HUES64 (cell line): ENCODE results near the gene TAF5L.
"Not testable (repeated sequence)": the region's sequence is repeated elsewhere in the genome, so short reads cannot be mapped to it uniquely, and the experiment has no call there.

ENCODE experiments used
- H3K27ac ChIP-seq: 2 replicates; pipeline ENCODE4 v1.7.0; 2013; ENCODE audit warnings: low read depth, low read length, inconsistent platforms
- H3K27me3 ChIP-seq: 2 replicates; pipeline ENCODE4 v1.6.1; 2013; ENCODE audit warnings: mild to moderate bottlenecking, low read length; ENCODE audit not compliant: insufficient read depth
- H3K36me3 ChIP-seq: 2 replicates; pipeline ENCODE4 v1.6.1; 2013; ENCODE audit warnings: mild to moderate bottlenecking, low read length; ENCODE audit not compliant: insufficient read depth
- H3K4me1 ChIP-seq: 2 replicates; pipeline ENCODE4 v1.6.1; 2013; ENCODE audit warnings: mild to moderate bottlenecking, low read length, moderate library complexity; ENCODE audit not compliant: insufficient read depth
- H3K4me3 ChIP-seq: 2 replicates; pipeline ENCODE4 v1.5.1; 2013; ENCODE audit warnings: mild to moderate bottlenecking, low read length, moderate library complexity
- H3K9ac ChIP-seq: 2 replicates; pipeline ENCODE4 v1.6.1; 2013; ENCODE audit warnings: mild to moderate bottlenecking, low read depth, low read length
- H3K9me3 ChIP-seq: 2 replicates; pipeline ENCODE4 v1.6.1; 2013; ENCODE audit warnings: low read depth, low read length; ENCODE audit not compliant: insufficient read depth
- WGBS: fragments of 150-250, 120-280 bp; methylation state at CpG from one replicate; pipeline ENCODE4 v1.1.7; 2013; ENCODE audit warnings: missing lambda C conversion rate; 5-methylcytosine and 5-hydroxymethylcytosine counted together

Gene TAF5L

GRCh38 chr1:229603371-229604005 is 22.4 kb downstream of the TAF5L start:
- H3K9me3 ChIP-seq = no peaks in the 10 kb centered on the region
- H3K36me3 ChIP-seq = peaks cover 89% of the 10 kb centered on the region
- no peak overlapping the region for H3K9ac ChIP-seq
- H3K27ac ChIP-seq = no peak overlapping the region
- H3K4me1 ChIP-seq = peaks cover 4% of the 10 kb centered on the region; the same call in 1 of the 2 replicates
- H3K4me3 ChIP-seq = no peak overlapping the region
- WGBS = 94% methylated on average over 5 of the region's 7 CpGs
- H3K27me3 ChIP-seq = no peaks in the 10 kb centered on the region

- 88% methylated on average over 5 of the region's 5 CpGs for WGBS
- Histone ChIP-seq H3K4me3 (no peak overlapping the region), H3K36me3 (peaks cover 67% of the 10 kb centered on the region), H3K9me3 (no peaks in the 10 kb centered on the region), H3K27me3 (no peaks in the 10 kb centered on the region), H3K4me1 (peaks cover 4% of the 10 kb centered on the region; the same call in 1 of the 2 replicates), H3K27ac (no peak overlapping the region), H3K9ac (no peak overlapping the region)
These were observed 25.7 kb downstream of the TAF5L start for GRCh38 chr1:229600229-229600628.

GRCh38 chr1:229599218-229599954 is 26.5 kb downstream of the TAF5L start:
- Histone ChIP-seq H3K36me3 (peaks cover 66% of the 10 kb centered on the region), H3K27ac (no peak overlapping the region), H3K9me3 (no peaks in the 10 kb centered on the region), H3K4me3 (no peak overlapping the region), H3K4me1 (peaks cover 4% of the 10 kb centered on the region; the same call in 1 of the 2 replicates), H3K27me3 (no peaks in the 10 kb centered on the region), H3K9ac (no peak overlapping the region)
- 91% methylated on average over 3 of the region's 3 CpGs for WGBS

GRCh38 chr1:229597877-229598276 is 28.0 kb downstream of the TAF5L start:
- H3K9me3 ChIP-seq = no peaks in the 10 kb centered on the region
- peaks cover 65% of the 10 kb centered on the region for H3K36me3 ChIP-seq
- no peak overlapping the region for H3K4me3 ChIP-seq
- peaks cover 4% of the 10 kb centered on the region; the same call in 1 of the 2 replicates for H3K4me1 ChIP-seq
- no peaks in the 10 kb centered on the region for H3K27me3 ChIP-seq
- H3K9ac ChIP-seq = no peak overlapping the region
- 91% methylated on average over 3 of the region's 3 CpGs for WGBS
- no peak overlapping the region for H3K27ac ChIP-seq

- no peaks in the 10 kb centered on the region for H3K9me3 ChIP-seq
- no peak overlapping the region for H3K27ac ChIP-seq
- peaks cover 58% of the 10 kb centered on the region for H3K36me3 ChIP-seq
- peaks cover 4% of the 10 kb centered on the region; the same call in 1 of the 2 replicates for H3K4me1 ChIP-seq
- H3K9ac ChIP-seq = no peak overlapping the region
- H3K4me3 ChIP-seq = no peak overlapping the region
- WGBS = 95% methylated on average over 6 of the region's 7 CpGs
- no peaks in the 10 kb centered on the region for H3K27me3 ChIP-seq
These were observed 28.8 kb downstream of the TAF5L start for GRCh38 chr1:229596925-229597699.

GRCh38 chr1:229595876-229596275 is 30.0 kb downstream of the TAF5L start:
- not testable (repeated sequence) for H3K27ac ChIP-seq, H3K27me3 ChIP-seq, H3K4me1 ChIP-seq, H3K4me3 ChIP-seq, H3K9ac ChIP-seq, H3K9me3 ChIP-seq
- 93% methylated on average over 7 of the region's 7 CpGs for WGBS
- H3K36me3 ChIP-seq = peaks cover 45% of the 10 kb centered on the region

- Histone ChIP-seq H3K27ac (no peak overlapping the region), H3K9me3 (no peaks in the 10 kb centered on the region), H3K36me3 (peaks cover 31% of the 10 kb centered on the region), H3K27me3 (no peaks in the 10 kb centered on the region), H3K9ac (no peak overlapping the region), H3K4me1 (no peaks in the 10 kb centered on the region), H3K4me3 (no peak overlapping the region)
- WGBS = 96% methylated on average over 34 of the region's 34 CpGs
These were observed 31.5 kb downstream of the TAF5L start for GRCh38 chr1:229594227-229595008.

- no peaks in the 10 kb centered on the region for H3K27me3 ChIP-seq
- H3K36me3 ChIP-seq = peaks cover 27% of the 10 kb centered on the region
- H3K9ac ChIP-seq = no peak overlapping the region
- 92% methylated on average over 12 of the region's 12 CpGs for WGBS
- H3K27ac ChIP-seq = no peak overlapping the region
- no peak overlapping the region for H3K4me3 ChIP-seq
- H3K4me1 ChIP-seq = no peaks in the 10 kb centered on the region
- no peaks in the 10 kb centered on the region for H3K9me3 ChIP-seq
These were observed 32.1 kb downstream of the TAF5L start for GRCh38 chr1:229593800-229594199.

GRCh38 chr1:229590119-229590518 is 35.8 kb downstream of the TAF5L start:
- Histone ChIP-seq H3K4me1 (no peaks in the 10 kb centered on the region), H3K27me3 (no peaks in the 10 kb centered on the region), H3K9ac (no peak overlapping the region), H3K27ac (no peak overlapping the region), H3K9me3 (no peaks in the 10 kb centered on the region), H3K36me3 (peaks cover 20% of the 10 kb centered on the region), H3K4me3 (no peak overlapping the region)
- WGBS = 97% methylated on average over 5 of the region's 5 CpGs

GRCh38 chr1:229585338-229585737 is 40.6 kb downstream of the TAF5L start:
- no peak overlapping the region for H3K4me3 ChIP-seq
- 98% methylated on average over 2 of the region's 2 CpGs for WGBS
- H3K27me3 ChIP-seq = no peaks in the 10 kb centered on the region
- H3K9me3 ChIP-seq = no peaks in the 10 kb centered on the region
- no peak overlapping the region for H3K27ac ChIP-seq
- no peak overlapping the region for H3K9ac ChIP-seq
- H3K36me3 ChIP-seq = no peaks in the 10 kb centered on the region
- H3K4me1 ChIP-seq = no peaks in the 10 kb centered on the region
